GM19043 (cell line): ENCODE data around the gene NSFL1C.

Experiments
- ATAC-seq: cut with Tn5 transposase; IDR thresholded peaks from one replicate; pipeline ENCODE4 v1.9.1; 2021; ENCODE audit warnings: low read depth; ENCODE audit not compliant: unreplicated experiment

The NSFL1C gene

DNA sequence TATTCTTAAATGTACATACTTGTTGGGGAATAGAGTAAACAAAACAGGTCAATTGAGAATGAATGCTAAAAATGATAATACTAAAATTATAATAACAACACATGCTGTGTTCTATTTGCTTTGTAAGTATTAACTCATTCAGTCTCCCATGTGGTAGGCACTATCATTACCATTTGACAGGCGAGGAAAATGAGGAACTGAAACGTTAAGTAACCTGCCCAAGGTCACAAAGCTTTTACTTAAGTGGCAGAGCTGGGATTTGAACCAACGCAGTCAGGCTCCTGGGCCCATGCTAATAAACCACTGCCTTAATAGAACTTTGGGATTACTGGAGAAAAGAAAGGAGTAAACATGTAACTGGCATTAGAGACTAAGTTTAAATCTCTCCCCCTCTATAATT lies 3.8 kb downstream of the NSFL1C start:
- no peak for ATAC-seq

DNA sequence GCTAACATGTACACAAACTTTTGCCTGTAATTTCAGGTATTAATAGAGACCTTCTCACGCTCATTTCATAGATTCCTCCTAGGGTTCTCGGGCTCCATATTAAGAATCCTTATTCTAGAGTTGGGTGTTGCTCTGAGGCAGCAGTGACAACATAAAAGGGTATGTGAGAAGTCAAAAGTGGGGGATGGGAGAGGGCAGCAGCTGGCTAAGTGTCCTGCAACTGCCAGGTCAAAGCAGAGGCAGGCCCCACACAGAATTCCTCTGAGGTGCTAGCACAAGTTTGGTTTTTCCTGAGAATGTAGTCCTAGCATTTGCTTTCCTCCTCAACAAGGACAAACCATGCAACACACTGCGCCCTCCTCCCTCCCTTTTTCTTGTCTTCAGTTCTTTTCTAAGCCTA lies 4.6 kb downstream of the NSFL1C start:
- ATAC-seq, result no peak

DNA sequence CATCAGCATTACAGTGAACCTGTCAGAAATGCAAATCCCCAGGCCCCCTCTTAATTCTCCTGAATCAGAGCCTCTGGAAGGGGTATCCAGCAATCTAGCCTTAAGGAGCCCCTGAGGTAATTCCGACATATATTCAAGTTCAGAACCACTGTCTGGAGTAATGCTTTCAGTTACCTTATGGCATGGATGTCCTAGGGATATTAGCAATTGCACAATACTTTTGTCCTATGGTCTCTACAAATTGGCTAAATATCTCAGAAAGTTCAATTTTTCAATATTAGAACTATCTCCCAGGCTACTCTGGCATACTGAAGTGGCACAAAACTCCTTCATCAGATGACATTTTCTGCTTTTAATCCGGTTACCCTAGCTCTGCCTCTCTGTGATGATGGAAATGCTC lies 6.4 kb downstream of the NSFL1C start:
- ATAC-seq, result no peak

DNA sequence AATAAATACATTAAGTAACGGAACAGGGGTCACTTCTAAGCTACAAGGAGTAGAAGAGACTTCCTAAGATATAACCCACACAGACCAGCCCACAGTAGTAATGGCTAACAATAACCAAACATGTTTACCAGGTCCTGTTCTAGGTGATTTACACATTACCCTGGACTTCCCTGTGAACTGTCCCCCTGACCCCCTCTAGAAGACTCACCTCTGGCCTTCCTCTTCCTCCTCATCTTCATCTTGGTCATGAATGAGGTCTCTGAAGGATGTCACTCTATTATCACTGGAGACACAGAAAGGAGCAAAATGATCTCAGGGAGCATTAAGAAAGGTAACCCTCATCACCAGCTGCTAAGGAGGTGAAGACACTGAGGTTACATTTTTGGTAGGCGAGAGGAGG lies 8.7 kb downstream of the NSFL1C start:
- ATAC-seq, result no peak

- no peak for ATAC-seq
Measured at GRCh38 chr20:1456300-1456699, 10.3 kb downstream of the NSFL1C start.

DNA sequence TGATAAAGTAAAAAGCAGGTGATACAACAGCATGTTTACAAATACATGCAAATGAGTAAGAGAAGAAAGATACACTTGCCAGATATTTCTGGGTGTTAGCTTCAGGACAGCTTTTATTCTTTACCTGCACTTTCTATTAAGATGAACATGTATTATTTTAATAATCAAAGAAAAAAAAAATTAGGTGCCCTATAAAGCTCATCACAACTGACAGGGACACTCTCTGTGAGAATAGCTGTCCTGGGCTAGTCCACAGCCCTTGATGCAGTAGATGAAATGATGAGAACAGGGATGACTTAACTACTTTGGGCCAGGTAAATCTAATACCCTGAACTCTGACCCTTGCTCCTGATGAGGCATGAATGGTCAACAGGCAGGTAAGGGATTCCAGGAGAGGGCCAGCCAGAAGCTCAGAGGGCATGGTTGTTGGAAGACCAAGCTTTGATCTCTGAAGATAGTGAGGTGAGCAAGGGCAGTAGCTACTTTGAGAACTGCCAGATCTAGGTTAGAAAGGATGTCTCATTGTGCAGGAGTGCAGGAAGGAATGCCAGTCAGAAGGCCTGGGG lies 15.6 kb downstream of the NSFL1C start:
- no peak for ATAC-seq

- ATAC-seq, result no peak
Measured at GRCh38 chr20:1449370-1449769, 17.3 kb downstream of the NSFL1C start.

DNA sequence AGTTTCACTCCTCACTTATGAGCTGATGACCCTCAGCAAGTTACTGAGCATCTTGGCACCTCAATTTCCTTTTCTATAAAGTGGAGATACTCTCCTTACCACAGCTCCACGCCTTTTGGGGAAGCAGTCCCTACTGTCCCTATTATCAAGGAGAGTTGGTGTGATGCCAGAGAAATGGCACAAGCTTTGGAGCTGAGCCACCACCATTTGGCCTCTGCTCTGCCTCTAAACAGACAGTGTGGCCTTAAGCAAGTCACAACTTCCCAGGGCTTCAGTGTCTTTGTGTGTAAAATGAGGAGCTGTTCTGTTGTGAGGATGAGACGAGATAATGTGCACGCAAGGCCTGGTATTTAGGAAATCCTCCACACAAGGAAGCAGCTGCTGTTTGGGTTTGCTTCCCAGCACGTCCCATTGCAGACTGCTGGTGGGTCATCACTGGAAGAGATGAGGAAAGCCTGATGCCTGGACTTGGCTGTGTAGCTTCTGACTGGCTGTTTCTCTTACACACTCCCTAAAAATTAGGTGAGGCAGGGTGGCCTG lies 18.5 kb downstream of the NSFL1C start:
- no peak for ATAC-seq

DNA sequence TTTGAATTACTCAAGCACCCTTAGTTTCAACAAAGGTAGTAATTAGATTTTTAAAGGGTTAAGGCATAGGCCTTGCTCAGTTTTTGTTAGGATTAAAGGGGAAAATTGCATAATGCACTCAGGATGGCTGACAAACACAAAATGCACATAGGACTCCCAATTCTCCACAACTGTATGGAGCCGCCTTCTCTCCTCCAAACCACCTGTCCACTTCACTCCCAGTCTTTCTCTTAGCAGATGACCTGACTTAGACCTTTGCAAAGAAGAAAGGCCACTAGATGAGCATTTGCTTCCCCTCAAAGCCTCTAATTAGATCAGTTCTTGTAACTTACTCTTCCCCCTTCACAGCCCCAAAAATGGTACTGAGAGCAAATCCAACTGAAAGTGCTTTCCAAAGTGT lies 20.1 kb downstream of the NSFL1C start:
- no peak for ATAC-seq

- no peak for ATAC-seq
Measured at GRCh38 chr20:1443085-1443484, 23.6 kb downstream of the NSFL1C start.

DNA sequence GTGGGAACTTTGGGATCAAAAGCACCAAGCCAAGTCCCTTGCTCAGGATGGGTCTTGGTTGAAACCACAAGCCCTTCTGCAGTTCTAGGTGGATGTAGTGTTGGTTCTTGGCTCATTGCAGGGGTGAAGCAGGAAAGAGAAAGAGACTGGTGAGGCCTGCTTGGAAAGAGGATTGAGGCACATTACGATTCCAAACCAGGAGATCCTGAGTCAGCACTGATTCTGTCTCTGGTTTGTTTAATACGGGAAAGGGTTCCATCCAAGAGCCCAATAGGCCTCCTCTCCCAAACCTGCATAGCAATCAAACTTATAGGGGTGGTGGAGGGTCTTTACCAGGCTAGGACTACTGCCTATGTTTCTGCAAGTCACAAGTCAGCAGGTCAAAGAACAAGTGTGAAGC lies 24.3 kb downstream of the NSFL1C start:
- no peak for ATAC-seq

GRCh38 chr20:1441133-1441532 lies 25.5 kb downstream of the NSFL1C start:
- ATAC-seq, result no peak

DNA sequence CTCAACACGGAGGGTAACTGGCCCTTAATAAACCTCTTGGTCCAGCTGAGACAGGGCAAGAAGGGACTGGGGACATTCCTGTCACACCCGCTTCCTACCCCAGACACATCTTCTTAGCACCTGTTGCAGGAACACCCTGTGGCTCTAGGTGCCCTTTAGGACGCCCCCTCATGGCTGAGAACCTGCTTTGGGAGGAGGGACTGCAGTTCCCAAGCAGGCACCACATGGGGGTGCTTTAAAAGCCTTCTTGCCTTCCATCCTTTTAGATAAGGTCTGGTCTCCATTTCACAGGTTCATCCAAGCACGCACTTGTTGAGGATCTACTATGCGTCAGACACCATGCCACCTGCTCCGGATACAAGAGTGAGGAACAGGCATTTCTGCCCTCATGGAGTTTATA lies 26.6 kb downstream of the NSFL1C start:
- no peak for ATAC-seq

DNA sequence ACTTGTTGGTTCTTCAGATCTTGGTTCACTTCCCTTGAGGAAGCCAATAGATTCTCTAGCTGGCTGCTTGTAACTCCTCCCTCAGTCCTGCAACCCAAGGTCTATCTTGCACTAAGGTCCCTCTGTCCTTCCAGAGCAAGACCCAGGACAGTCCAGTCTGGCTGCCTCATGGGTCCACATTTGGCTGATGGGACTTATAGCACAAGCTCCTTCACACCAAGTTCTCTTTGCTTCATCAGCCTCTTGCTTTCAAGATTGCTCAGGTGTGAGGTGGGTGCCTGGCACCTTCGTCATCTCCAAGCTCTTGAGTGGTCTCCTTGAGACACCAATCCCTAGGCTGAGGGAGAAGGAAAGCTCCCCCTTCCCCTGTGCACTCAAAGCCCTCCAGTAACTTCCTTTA lies 28.3 kb downstream of the NSFL1C start:
- no peak for ATAC-seq

DNA sequence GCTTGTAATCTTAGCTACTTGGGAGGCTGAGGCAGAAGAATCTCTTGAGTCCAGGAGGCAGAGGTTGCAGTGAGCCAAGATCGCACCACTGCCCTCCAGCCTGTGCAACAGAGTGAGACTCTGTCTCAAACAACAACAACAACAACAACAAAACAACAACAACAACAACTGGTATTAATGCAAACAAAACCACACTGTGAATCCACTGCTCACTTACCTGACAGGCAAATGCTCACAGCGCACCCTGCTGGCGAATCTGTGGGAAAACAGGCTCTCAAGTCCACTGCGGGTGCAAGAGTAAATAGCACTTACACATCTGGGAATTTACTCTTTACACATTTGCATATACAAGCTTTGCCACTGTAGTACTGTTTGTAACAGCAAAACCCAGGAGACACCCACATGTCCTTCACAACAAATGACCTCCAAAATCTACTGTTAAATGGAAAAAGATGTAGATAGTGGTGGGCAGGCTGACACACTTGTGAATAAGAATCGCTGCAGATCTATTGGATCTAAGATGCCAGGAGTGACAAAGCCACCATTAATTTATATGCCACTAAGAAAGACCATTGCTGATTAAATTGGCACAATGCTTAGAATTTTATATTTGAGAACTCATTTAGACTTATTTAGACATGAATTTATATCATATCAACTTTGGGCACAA lies 29.3 kb downstream of the NSFL1C start:
- no peak for ATAC-seq

GRCh38 chr20:1436263-1436662 lies 30.4 kb downstream of the NSFL1C start:
- no peak for ATAC-seq

DNA sequence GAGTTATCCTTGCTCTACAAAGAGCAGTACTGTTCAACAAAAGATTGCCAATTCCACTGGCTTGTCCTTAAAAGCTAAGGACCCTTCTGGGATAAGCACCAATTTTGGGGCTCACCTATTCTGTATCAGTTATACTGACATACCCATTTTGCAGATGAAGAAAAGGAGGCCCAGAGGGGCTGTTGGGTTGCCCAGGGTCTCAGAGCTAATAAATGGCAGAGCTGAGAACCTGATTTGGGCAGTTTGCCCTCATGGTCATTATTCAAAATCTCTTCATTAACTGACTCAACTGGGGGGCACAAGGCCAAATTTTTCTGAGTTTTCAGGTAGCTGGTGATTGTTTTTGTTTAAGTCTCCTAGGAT lies 31.3 kb downstream of the NSFL1C start:
- no peak for ATAC-seq

DNA sequence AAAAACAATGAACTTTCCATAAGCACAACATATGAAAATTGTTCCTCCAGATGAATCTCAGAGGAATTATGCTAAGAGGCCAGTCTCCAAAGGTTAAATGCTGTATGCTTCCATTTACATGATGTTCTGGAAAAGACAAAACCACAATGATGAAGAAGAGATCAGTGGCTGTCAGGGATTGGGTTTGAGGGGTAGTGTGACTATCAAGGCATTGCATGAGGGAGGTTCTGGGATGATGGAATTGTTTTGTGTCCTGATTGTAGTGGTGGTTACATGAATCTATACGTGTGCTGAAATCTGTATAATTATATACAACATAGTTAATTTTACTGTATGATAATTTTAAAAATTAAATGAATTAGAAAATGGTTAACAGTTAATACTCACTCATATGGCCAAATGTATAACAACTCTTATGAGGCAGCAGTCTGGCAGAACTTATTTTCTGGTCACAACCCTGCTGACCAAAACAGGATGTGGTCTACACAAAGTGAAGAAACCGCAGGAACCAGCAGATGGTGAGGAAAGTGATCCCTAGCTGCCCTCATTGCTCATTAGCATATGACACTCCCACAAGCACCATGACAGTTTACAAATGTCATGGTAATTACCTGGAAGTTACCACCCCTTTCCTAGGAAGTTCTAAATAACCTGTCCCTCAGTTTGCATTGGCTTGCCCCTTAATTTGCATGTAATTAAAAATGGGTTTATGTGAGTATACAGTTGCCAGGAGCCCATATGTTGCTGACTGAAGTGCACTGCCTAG lies 31.9 kb downstream of the NSFL1C start:
- ATAC-seq, result peak; percentile 97

- ATAC-seq, result no peak
Measured at GRCh38 chr20:1431158-1431557, 35.5 kb downstream of the NSFL1C start.

DNA sequence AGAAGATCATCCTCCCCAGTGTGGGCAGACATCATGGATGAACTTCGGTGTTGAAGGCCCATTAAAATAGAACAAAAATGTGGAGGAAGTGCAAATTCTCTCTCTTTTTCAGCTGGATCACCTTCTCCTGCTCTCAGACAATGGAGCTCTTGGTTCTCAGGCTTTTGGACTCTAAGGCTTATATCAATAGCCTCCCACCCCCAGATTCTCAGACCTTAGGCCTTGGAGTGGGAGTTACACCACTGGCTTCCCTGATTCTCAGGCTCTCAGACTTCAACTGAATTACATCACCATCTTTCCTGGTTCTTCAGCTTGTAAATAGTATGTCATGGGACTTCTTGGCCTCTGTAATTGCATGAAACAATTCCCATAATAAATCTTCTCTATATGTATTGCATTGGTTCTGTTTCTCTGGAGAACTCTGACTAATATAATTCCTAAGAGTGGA lies 36.6 kb downstream of the NSFL1C start:
- no peak for ATAC-seq

GRCh38 chr20:1429143-1429728 lies 37.4 kb downstream of the NSFL1C start:
- no peak for ATAC-seq
